ENCODE measurements around the gene CAMK2N1.

- TF ChIP-seq CTCF (optimal IDR thresholded peaks at IDR 0.05 in 1 of 3, IDR thresholded peaks at IDR 0.05 in 1 of 3, conservative IDR thresholded peaks at IDR 0.05 in 1 of 3; ENCODE audit: extremely low read depth in 1 of 3, insufficient read depth in 2 of 3, low read length in 3 of 3) (no peak), EZH2 (IDR thresholded peaks at IDR 0.05; ENCODE audit: low read length) (no peak)
Observed at GRCh38 chr1:20440785-20441200, 45.2 kb downstream of the CAMK2N1 start.
